Keratinocyte (primary cell): ENCODE data around the gene MAPKBP1.

Experiments used
- EZH2 ChIP-seq: IDR thresholded peaks from one replicate; pipeline ENCODE4 v1.6.1; 2012; ENCODE audit warnings: inconsistent platforms, mild to moderate bottlenecking, low read length, moderate library complexity
- TF ChIP-seq, protein P1 (sequence below), 3 experiments: IDR thresholded peaks in 1 of 3; conservative IDR thresholded peaks in 1 of 3; optimal IDR thresholded peaks in 1 of 3; 2 replicates in 2 of 3; 3 replicates in 1 of 3; pipeline versions ENCODE3 to v1.5.1; 2011; ENCODE audit warnings: low read length in 3 of 3, mild to moderate bottlenecking in 3 of 3, moderate library complexity in 2 of 3, control low read depth in 1 of 3, inconsistent platforms in 1 of 3; ENCODE audit not compliant: insufficient read depth in 2 of 3; ENCODE audit errors: extremely low read depth in 1 of 3

DNA sequence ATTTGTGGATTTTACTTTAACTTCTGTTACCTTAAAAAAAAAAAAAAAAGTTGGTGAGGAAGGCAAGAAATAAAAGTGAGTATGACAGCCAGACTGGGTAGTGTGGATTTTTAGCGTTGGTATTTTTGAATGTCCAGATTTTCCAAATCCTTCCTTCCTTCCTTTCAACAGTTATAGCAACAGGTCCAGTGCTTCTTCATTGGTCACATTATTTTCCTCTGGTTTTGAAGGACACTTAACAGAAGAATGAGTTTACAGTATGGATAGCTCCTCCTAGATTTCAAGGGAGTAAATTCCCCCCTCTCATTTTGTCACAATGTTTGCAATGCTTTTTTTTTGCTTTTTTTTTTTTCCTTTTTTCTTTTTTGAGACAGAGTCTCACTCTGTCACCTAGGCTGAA, 6.4 kb downstream of the MAPKBP1 start:
- TF ChIP-seq, protein P1, sequence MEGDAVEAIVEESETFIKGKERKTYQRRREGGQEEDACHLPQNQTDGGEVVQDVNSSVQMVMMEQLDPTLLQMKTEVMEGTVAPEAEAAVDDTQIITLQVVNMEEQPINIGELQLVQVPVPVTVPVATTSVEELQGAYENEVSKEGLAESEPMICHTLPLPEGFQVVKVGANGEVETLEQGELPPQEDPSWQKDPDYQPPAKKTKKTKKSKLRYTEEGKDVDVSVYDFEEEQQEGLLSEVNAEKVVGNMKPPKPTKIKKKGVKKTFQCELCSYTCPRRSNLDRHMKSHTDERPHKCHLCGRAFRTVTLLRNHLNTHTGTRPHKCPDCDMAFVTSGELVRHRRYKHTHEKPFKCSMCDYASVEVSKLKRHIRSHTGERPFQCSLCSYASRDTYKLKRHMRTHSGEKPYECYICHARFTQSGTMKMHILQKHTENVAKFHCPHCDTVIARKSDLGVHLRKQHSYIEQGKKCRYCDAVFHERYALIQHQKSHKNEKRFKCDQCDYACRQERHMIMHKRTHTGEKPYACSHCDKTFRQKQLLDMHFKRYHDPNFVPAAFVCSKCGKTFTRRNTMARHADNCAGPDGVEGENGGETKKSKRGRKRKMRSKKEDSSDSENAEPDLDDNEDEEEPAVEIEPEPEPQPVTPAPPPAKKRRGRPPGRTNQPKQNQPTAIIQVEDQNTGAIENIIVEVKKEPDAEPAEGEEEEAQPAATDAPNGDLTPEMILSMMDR (optimal IDR thresholded peaks at IDR 0.05 in 1 of 3, IDR thresholded peaks at IDR 0.05 in 1 of 3, conservative IDR thresholded peaks at IDR 0.05 in 1 of 3; ENCODE audit: extremely low read depth in 1 of 3, insufficient read depth in 2 of 3, low read length in 3 of 3) = no peak
- TF ChIP-seq EZH2 = no peak
